H9 (cell line): ENCODE measurements around the gene MYOZ2. TPM values are rescaled to one million over a fixed set of nuclear protein-coding genes. Genes with fewer than 3 reads are reported as not detected.

Experiments
- DNase-seq: peaks from one replicate; pipeline ENCODE4 v3.0.0-alpha.2; 2017
- H2AFZ ChIP-seq: one replicate; pipeline ENCODE4 v1.6.1; 2013; ENCODE audit warnings: mild to moderate bottlenecking, low read length, control low read depth, moderate library complexity
- H2AK5ac ChIP-seq: 2 replicates; pipeline ENCODE4 v1.6.1; 2013; ENCODE audit warnings: low read length, control low read depth, mixed read lengths; ENCODE audit not compliant: insufficient read length
- H2BK120ac ChIP-seq: one replicate; pipeline ENCODE4 v1.6.1; 2013; ENCODE audit warnings: low read depth, mild to moderate bottlenecking, low read length, control low read depth, inconsistent platforms; ENCODE audit not compliant: poor library complexity, severe bottlenecking
- H2BK12ac ChIP-seq: 2 replicates; pipeline ENCODE4 v1.6.1; 2013; ENCODE audit warnings: low read length, control low read depth, mixed read lengths, low read depth; ENCODE audit not compliant: insufficient read length
- H2BK15ac ChIP-seq: 2 replicates; pipeline ENCODE4 v1.6.1; 2013; ENCODE audit warnings: low read depth, low read length, control low read depth
- H2BK20ac ChIP-seq: one replicate; pipeline ENCODE4 v1.6.1; 2013; ENCODE audit warnings: low read depth, mild to moderate bottlenecking, low read length, control low read depth, inconsistent platforms; ENCODE audit not compliant: poor library complexity, severe bottlenecking
- H2BK5ac ChIP-seq: 2 replicates; pipeline ENCODE4 v1.6.1; 2013; ENCODE audit warnings: low read length, control low read depth, mixed read lengths; ENCODE audit not compliant: insufficient read length
- H3K14ac ChIP-seq: 2 replicates; pipeline ENCODE4 v1.6.1; 2013; ENCODE audit warnings: low read length, control low read depth; ENCODE audit not compliant: insufficient read depth
- H3K18ac ChIP-seq: 2 replicates; pipeline ENCODE4 v1.6.1; 2013; ENCODE audit warnings: low read depth, mild to moderate bottlenecking, mixed read lengths, low read length, control low read depth; ENCODE audit not compliant: insufficient read length
- H3K23ac ChIP-seq: 2 replicates; pipeline ENCODE4 v1.6.1; 2013; ENCODE audit warnings: low read length, control low read depth, mixed read lengths, low read depth; ENCODE audit not compliant: insufficient read length
- H3K23me2 ChIP-seq: 2 replicates; pipeline ENCODE4 v1.6.1; 2013; ENCODE audit warnings: low read depth, mild to moderate bottlenecking, mixed read lengths, low read length, control low read depth; ENCODE audit not compliant: insufficient read length, poor library complexity, severe bottlenecking
- H3K27ac ChIP-seq: 2 replicates; pipeline ENCODE4 v1.5.1; 2013; ENCODE audit warnings: low read length, control low read depth, mixed read lengths, low read depth; ENCODE audit not compliant: insufficient read length
- H3K27me3 ChIP-seq: 2 replicates; pipeline ENCODE4 v1.6.1; 2013; ENCODE audit warnings: low read length, control low read depth, inconsistent platforms; ENCODE audit not compliant: insufficient read depth
- H3K4ac ChIP-seq: 2 replicates; pipeline ENCODE4 v1.6.1; 2013; ENCODE audit warnings: low read depth, mild to moderate bottlenecking, control low read depth, inconsistent platforms, low read length, moderate library complexity
- H3K4me1 ChIP-seq: 2 replicates; pipeline ENCODE4 v1.6.1; 2013; ENCODE audit warnings: low read length, control low read depth, inconsistent platforms; ENCODE audit not compliant: insufficient read depth
- H3K4me2 ChIP-seq: 2 replicates; pipeline ENCODE4 v1.6.1; 2013; ENCODE audit warnings: low read length, control low read depth, mixed read lengths; ENCODE audit not compliant: insufficient read length, insufficient read depth
- H3K56ac ChIP-seq: 2 replicates; pipeline ENCODE4 v1.6.1; 2013; ENCODE audit warnings: low read depth, mild to moderate bottlenecking, mixed read lengths, low read length, control low read depth; ENCODE audit not compliant: insufficient read length
- H3K79me1 ChIP-seq: 2 replicates; pipeline ENCODE4 v1.6.1; 2013; ENCODE audit warnings: low read depth, mild to moderate bottlenecking, moderate library complexity, low read length, control low read depth, inconsistent platforms; ENCODE audit not compliant: insufficient read depth, poor library complexity, severe bottlenecking
- H3K79me2 ChIP-seq: 2 replicates; pipeline ENCODE4 v1.6.1; 2013; ENCODE audit warnings: low read length, control low read depth, inconsistent platforms; ENCODE audit not compliant: insufficient read depth
- H3K9ac ChIP-seq: 2 replicates; pipeline ENCODE4 v1.6.1; 2013; ENCODE audit warnings: low read length, control low read depth, mixed read lengths; ENCODE audit not compliant: insufficient read length; ENCODE audit errors: extremely low read depth
- H3K9me3 ChIP-seq: one replicate; pipeline ENCODE4 v1.6.1; 2013; ENCODE audit warnings: low read depth, low read length, inconsistent platforms; ENCODE audit not compliant: control insufficient read depth
- H3T11ph ChIP-seq: one replicate; pipeline ENCODE4 v1.6.1; 2013; ENCODE audit warnings: mild to moderate bottlenecking, low read length, control low read depth, inconsistent platforms
- H4K20me1 ChIP-seq: one replicate; pipeline ENCODE4 v1.6.1; 2013; ENCODE audit not compliant: control insufficient read depth, insufficient read length, insufficient read depth
- H4K5ac ChIP-seq: 2 replicates; pipeline ENCODE4 v1.6.1; 2013; ENCODE audit warnings: low read depth, mild to moderate bottlenecking, mixed read lengths, low read length, control low read depth; ENCODE audit not compliant: insufficient read length
- H4K8ac ChIP-seq: replicated peaks from 2 replicates; pipeline ENCODE4 v1.6.1; 2013; ENCODE audit warnings: low read length, control low read depth, mixed read lengths, low read depth; ENCODE audit not compliant: insufficient read length
- H4K91ac ChIP-seq: 2 replicates; pipeline ENCODE4 v1.6.1; 2013; ENCODE audit warnings: low read depth, mild to moderate bottlenecking, moderate library complexity, mixed read lengths, low read length, control low read depth; ENCODE audit not compliant: insufficient read length
- H3K27ac Mint-ChIP-seq, 3 experiments: 2 replicates in 2 of 3; 3 replicates in 1 of 3; pipeline ENCODE4 v1.8.0; 2020 to 2021; ENCODE audit warnings: mixed read lengths in 3 of 3, mild to moderate bottlenecking in 1 of 3, moderate library complexity in 1 of 3
- H3K27me3 Mint-ChIP-seq: 2 replicates; pipeline ENCODE4 v1.8.0; 2021; ENCODE audit warnings: low read depth, mild to moderate bottlenecking, moderate library complexity, mixed read lengths
- H3K36me3 Mint-ChIP-seq, 3 experiments: 2 replicates in 2 of 3; 3 replicates in 1 of 3; pipeline ENCODE4 v1.8.0; 2020 to 2021; ENCODE audit warnings: low read depth in 3 of 3, mixed read lengths in 3 of 3; ENCODE audit not compliant: insufficient read depth in 1 of 3
- H3K4me1 Mint-ChIP-seq, 2 experiments: 2 replicates each; pipeline ENCODE4 v1.8.0; 2020; ENCODE audit warnings: mixed read lengths in 2 of 2
- H3K4me3 Mint-ChIP-seq, 2 experiments: 2 replicates in 1 of 2; 3 replicates in 1 of 2; pipeline ENCODE4 v1.8.0; 2020 to 2021; ENCODE audit warnings: mild to moderate bottlenecking in 2 of 2, mixed read lengths in 2 of 2, moderate library complexity in 1 of 2
- H3K9me3 Mint-ChIP-seq, 2 experiments: 2 replicates in 1 of 2; 3 replicates in 1 of 2; pipeline ENCODE4 v1.8.0; 2020; ENCODE audit warnings: mild to moderate bottlenecking in 2 of 2, mixed read lengths in 2 of 2, moderate library complexity in 1 of 2
- WGBS: extraction: QIAGEN DNeasy Blood & Tissue Kit; methylation state at CpG from one replicate; pipeline ENCODE4 v1.1.7; 2013; ENCODE audit warnings: missing lambda C conversion rate, low lambda C conversion rate, mixed read lengths; ENCODE audit not compliant: insufficient read length; ENCODE audit errors: extremely low coverage; 5-methylcytosine and 5-hydroxymethylcytosine counted together
- total RNA-seq: library from RNA; stranded (reverse); gene quantifications from 2 replicates; pipeline ENCODE4 v1.2.1, GENCODE V29; 2021
- TF ChIP-seq, protein P1 (sequence below): fragments of 200-600 bp; sonication (generic); conservative IDR thresholded peaks from 3 replicates; pipeline ENCODE4 v1.8.0; 2021; ENCODE audit warnings: antibody characterized with exemption, mild to moderate bottlenecking

The MYOZ2 gene
- total RNA-seq, 1 experiment from 2014 or later, result not detected

DNA sequence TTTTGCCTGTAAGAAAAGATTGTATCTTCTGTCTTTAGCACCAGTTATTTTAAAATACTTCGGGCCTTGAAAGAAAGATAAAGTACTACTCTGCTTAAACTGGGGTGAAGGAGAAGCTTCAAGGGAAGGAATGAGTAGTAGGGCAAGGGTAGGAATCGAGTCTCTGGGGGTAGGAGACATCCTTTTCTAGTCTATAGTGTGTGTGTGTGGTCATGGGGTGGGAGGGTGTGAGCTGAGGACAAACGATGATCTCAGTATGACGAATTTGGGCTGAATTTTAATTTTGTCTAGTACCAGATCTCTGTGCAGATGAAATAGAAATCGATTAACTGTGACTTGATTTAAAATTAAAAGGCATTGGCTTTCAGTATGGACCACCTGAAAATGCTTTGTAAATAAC is 3.3 kb upstream of the MYOZ2 start:
- H3T11ph ChIP-seq, result no peak overlapping the region
- H3K4me2 ChIP-seq, result no peak overlapping the region
- Mint-ChIP-seq H3K9me3 (no peaks in the 10 kb centered on the region), H3K4me3 (no peak overlapping the region), H3K4me1 (no peaks in the 10 kb centered on the region; a peak in 1 of 4 replicates), H3K36me3 (no peaks in the 10 kb centered on the region), H3K27ac (no peak overlapping the region), H3K27me3 (no peaks in the 10 kb centered on the region)
- no peak overlapping the region for H3K27ac ChIP-seq
- no peak overlapping the region for H4K91ac ChIP-seq
- no peak for DNase-seq
- no peak overlapping the region for H3K9ac ChIP-seq
- H3K14ac ChIP-seq, result no peak overlapping the region
- H3K79me2 ChIP-seq, result no peaks in the 10 kb centered on the region
- H2BK20ac ChIP-seq, result no peak overlapping the region
- no peak overlapping the region for H2AFZ ChIP-seq
- no peak overlapping the region for H3K56ac ChIP-seq
- no peak overlapping the region for H3K18ac ChIP-seq
- H2BK5ac ChIP-seq, result no peak overlapping the region
- no peak overlapping the region for H2BK12ac ChIP-seq
- no peak overlapping the region for H4K5ac ChIP-seq
- no peaks in the 10 kb centered on the region for H3K9me3 ChIP-seq
- H2BK15ac ChIP-seq, result no peak overlapping the region
- H2AK5ac ChIP-seq, result no peak overlapping the region
- H4K8ac ChIP-seq, result no peak overlapping the region
- no peaks in the 10 kb centered on the region for H3K27me3 ChIP-seq
- no peak overlapping the region for H2BK120ac ChIP-seq
- TF ChIP-seq, protein P1, sequence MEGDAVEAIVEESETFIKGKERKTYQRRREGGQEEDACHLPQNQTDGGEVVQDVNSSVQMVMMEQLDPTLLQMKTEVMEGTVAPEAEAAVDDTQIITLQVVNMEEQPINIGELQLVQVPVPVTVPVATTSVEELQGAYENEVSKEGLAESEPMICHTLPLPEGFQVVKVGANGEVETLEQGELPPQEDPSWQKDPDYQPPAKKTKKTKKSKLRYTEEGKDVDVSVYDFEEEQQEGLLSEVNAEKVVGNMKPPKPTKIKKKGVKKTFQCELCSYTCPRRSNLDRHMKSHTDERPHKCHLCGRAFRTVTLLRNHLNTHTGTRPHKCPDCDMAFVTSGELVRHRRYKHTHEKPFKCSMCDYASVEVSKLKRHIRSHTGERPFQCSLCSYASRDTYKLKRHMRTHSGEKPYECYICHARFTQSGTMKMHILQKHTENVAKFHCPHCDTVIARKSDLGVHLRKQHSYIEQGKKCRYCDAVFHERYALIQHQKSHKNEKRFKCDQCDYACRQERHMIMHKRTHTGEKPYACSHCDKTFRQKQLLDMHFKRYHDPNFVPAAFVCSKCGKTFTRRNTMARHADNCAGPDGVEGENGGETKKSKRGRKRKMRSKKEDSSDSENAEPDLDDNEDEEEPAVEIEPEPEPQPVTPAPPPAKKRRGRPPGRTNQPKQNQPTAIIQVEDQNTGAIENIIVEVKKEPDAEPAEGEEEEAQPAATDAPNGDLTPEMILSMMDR, result no peak
- H3K23ac ChIP-seq, result no peak overlapping the region
- H3K4ac ChIP-seq, result no peak overlapping the region
- H3K4me1 ChIP-seq, result no peaks in the 10 kb centered on the region
- no CpG with 5 or more reads among the region's 5 CpGs for WGBS
- H3K79me1 ChIP-seq, result no peaks in the 10 kb centered on the region
- H4K20me1 ChIP-seq, result no peaks in the 10 kb centered on the region
- H3K23me2 ChIP-seq, result no peaks in the 10 kb centered on the region
